UCSD-AML1 (cell line): ENCODE results near the gene USP10.

Experiments
- DNase-seq: peaks from one replicate; lab custom pipeline; 2025; ENCODE audit not compliant: unreplicated experiment; lab: John Stamatoyannopoulos, UW

The USP10 gene

DNA sequence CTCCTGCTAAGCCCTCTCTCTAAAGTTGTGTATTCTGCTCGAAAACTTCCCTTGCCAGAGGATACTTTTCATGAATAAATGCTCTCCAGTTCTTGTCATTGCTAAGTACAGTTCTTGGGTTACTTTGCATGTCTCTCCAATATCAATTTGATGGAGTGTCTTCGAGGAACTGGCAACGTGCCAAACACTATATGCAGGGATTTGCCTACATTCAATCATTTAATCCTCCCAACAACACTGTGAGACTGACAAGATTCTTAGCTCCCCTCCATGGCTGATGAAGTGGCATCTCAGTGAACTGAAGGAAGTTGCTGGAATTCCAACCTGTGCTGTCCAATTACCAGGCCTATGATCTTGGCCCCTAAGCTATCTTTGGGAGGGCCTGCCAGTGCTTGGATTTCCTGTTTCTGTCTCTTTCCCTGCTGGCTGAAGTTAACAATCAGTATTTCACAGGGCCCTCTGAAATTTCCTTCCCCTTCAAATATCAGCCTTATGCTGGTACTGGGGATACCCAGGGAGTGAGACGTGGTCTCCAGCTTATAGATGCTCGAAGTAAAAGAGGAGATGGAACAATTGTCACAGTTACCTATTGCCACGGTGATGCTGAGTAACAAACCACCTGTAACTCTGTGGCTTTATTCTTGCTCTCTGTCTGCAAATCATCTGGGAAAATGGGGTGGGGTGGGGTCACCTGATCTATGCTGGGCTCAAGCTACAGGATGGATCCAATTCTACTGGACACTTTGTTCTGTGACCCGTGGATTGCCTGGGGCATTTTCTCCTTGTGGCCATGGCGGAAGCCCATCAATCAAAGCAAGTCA, 100.6 kb downstream of the USP10 start:
- no peak for DNase-seq

DNA sequence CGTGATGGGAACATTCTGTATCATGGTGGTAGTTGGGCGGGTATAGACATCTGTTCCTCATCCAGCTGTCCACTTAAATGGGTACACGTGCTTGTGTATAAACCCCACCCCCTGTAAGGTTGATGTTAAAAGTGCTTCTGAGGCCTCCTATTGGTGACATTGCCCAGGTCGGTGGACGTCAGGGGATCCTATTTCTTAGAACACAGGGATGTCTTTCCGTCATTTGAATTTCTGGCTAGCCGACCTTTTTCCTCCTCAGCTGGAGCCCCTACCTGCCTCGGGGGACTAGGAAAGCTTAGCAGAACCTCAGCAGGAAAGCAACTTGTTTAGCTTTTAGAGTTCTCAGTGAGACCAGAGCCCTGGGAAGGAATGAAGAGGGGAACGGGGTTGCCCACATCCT, 103.3 kb downstream of the USP10 start:
- DNase-seq, result no peak

DNA sequence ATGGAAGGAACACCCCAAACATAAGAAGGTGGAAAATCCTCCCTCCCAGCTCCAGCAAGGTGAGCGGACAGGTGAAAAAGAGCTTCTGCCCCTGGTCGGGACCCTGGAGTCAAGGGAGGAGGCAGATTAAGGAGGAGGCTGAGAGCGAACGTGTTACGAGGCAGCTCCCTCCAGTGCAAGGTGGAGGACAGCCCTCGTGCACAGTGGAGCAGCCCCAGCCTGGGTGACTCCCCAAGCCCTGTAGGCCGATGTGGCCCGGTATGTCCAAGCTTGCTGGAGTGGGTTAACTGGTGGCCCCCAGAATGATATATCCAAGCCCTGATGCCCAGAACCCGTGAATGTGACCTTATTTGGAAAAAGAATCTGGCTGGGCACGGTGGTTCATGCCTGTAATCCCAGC, 104.5 kb downstream of the USP10 start:
- no peak for DNase-seq

DNA sequence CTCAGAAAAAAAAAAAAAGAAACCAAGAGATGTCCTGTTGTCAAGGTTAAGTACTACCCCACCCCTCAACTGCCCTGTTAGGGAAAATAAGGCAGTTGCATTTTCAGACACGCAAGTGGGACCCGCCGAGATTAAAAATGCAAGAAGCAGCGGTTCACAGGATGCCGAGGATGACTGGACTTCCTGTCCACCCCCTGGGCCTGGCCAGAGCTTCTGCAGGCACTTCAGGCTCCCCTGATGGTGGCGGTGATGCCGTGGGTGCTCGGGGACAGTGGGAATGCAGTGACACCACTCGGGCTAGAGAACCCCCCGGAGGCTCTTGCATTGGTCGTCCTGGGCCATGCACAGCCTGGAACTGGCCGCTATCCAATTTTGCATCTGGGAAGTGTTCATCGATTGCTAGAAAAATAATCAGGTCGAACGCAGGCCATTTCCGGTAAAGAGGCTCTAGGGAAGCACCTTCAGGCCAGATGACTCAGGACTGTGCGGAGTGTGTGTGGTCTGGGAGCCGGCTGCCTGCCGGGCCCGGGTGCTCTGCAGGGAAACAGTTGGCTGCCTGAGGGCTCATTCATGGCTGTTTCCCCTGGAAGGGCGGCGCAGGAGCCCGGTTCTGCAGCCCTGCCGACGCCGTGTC, 106.6 kb downstream of the USP10 start:
- peak; percentile 47 for DNase-seq

DNA sequence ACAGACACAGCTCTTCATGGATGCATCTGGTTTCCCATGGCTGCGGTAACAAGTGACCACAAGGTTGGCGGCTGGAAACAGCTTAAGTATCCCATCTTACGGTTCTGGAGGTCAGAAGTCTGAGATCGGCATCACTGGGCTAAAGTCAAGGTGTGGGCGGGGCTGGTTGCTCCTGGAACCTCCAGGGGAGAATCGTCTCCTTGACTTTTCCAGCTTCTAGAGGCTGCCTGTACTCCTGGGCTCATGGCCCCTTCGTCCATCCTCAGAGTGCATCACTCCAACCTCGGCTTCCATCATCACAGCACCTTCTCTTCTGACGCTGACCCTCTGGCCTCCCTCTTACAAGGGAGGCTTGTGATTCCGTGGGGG, 107.1 kb downstream of the USP10 start:
- DNase-seq, result no peak

DNA sequence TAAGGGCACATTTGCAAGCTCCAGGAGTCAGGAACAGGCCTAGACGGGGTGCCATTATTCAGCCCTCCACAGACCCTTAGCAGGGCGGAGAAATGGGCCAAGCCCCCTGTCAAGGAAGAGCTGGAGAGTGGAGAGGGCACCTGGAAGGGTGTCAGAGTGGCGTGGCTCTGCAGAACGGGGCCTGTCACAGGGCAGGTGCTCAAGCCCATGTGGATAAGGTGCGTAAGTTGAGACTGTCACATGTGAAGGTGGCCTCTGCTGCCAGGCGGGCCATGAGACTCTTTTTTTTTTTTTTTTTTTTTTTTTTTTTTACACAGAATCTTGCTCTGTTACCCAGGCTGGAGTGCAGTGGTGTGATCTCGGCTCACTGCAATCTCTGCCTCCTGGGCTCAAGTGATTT, 108.0 kb downstream of the USP10 start:
- DNase-seq, result no peak

DNA sequence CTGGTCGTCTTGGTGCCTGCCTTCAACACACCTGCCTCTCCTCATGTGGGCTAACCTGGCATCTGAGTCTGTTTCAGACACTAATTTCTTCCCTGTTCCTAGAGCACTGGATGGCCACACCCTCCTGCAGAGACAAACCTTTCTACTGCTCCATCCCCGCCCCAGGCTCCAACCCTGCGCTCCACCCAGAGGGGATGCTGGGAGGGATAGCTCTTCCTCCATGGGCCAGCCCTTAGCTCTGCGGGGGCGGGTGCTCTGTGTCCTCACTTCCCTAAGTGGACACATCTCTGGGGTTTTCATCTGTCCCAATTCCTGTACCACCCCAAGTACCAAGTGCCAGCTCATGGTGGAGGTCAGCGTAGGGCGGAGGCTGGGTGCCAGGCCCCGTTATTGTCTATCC, 109.0 kb downstream of the USP10 start:
- no peak for DNase-seq

DNA sequence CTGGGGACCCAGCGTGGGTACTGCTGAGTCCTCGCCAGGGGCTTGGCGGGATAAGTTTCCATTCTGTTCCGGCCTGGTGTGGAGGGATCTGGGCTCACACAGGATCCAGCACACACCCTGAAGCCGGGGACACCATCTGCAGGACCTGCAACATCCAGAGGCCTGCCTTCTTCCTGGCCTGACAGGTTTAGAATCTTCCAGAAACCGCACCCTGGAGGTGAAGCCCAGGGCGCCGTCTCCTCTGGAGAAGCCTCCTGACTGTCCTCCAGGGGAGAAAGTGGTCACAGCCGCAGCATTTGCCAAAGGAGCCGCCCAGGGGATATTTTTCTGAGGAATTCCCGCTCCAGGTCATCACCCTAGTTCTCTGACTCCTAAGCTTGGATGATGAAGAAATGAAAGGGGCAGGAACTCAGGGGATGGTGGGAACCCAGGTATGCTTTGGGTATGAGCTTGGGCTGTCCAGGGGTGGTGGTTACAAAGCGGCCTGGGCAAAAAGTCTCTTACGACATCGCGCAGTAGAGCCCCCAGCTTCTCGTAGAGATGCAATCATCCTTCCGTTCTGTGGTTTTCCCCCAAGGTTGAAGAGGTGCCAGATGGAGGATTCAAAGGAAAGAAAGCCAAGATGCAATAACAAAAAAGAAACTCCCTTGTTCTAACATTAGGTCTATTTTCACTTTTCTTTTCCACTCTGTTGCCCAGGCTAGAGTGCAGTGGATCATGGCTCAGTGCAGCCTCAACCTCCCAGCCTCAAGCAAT, 110.9 kb downstream of the USP10 start:
- DNase-seq, result no peak

DNA sequence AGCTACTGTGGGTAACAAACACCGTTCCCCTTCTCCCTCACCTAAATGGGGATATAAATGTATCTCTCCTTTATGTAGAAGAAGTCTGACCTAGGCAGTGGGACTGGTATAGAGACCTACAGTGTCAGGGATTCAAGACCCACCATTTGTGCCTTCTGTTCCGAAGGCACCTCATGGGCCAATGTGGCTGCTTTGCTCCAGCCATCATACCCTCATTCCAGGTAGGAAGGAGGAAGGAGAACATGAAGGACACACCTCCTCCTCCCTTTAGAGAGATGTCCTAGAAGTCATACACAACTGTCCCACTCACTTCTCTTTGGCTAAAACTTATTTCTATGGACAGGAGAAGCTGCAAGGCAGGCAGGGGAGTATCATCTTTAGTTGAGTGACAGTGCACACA, 111.7 kb downstream of the USP10 start:
- no peak for DNase-seq

DNA sequence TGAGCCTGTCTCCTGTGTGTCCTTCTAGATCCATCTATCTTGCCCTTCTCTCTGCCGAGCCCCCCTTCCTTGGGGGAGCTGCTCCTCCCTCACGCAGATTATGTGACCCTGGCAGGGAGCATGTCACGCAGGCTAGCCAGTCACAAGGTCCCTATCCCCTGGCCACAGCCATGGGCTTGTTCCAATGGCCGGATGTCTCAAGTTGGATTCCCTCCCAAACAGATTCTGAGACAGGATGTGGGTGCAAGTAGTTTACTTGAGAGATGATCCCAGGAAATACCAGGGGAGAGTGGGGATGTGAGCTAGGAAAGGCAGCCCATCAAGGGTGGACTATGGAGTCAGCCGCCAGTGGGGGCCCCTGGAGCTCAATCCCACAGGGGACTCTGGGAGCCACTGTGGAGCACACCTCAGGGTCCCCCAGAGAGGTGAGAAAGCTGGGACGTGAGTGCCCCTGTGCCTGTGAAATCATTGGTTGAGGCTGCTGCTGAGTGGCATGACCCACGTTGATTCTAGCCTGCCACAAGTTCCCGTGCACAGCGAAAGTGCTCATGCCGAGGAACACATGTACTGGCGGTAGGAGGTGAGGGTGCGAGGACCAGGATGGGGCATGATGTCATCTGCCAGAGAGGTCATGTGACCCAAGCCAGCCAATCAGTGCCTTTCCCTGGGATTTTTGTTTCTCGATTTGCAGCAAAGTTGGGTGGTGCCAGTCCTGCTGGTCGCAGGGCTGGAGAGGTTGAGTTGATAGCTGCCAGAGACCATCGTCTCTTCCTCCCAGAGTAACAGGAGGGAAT, 113.5 kb downstream of the USP10 start:
- DNase-seq, result no peak

DNA sequence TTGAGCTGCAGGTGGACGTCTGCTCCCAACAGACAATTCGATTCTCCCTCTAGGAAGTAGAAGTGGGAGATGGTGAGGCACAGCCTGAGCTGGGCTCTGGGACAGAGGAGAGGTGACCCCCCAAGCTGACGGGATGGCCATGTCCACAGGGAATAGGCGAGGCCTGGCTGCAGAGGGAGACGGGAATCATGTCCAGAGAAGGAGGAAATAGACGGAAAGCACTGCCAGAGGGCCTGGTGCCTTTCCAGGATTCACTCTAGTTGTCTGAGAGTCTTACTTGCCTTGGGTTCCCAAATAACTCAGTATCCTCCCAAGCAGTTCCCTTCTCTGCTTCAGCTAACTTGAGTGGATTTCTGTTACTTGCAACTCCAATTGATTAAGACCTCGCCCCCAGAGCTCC, 115.7 kb downstream of the USP10 start:
- no peak for DNase-seq

DNA sequence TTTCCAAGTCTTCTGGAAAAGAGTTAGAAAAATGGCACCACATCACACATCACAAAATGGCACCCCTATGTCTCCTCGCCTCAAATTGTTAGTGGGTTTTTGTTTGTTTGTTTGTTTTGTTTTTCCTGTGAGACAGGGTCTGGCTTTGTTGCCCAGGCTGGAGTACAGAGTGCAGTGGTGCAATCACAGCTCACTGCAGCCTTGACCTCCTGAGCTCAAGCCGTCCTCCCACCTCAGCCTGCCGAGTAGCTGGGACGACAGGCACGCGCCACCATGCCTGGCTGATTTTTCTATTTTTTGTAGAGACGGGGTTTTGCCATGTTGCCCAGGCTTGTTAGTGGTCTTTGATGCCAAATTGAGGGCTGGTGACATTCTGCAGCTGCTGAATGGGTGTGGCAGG, 116.2 kb downstream of the USP10 start:
- DNase-seq, result no peak

DNA sequence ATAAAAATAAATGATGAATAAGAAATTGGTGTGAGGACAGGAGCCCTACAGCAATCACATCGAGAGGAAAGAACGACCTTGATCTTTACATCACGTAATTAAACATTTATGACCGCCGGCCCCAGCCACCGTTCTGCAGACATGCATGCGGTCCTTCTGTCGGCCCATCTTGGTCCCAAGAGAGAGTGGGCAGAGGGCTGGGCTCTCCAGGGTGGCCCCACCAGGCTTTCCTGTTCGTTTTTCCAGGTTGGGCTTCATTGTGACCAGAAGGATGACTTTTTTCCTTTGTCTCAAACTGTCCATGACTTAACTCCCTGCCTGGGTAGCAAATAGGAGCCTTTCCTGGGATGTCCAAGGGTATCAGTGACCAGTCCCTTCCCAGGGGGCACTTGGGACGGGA, 116.7 kb downstream of the USP10 start:
- no peak for DNase-seq

DNA sequence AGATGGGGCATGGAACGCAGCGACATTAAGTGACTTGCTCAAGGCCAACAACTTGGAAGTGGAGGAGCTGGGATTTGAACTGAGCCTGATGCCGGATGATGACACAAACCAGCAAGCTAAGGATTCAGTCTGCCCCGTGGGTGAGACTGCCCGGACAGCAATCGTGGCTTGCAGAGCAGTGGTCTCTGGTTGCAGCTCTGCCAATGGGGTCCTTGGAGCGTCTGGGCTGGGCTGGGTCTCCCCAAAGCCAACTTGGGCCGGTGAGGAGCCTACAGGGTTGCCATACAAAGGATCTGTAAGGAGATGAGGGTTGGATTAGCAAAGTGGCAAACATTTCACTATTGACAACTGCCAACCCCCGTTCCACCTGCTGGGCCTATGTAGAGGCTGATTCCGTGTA, 117.4 kb downstream of the USP10 start:
- no peak for DNase-seq

DNA sequence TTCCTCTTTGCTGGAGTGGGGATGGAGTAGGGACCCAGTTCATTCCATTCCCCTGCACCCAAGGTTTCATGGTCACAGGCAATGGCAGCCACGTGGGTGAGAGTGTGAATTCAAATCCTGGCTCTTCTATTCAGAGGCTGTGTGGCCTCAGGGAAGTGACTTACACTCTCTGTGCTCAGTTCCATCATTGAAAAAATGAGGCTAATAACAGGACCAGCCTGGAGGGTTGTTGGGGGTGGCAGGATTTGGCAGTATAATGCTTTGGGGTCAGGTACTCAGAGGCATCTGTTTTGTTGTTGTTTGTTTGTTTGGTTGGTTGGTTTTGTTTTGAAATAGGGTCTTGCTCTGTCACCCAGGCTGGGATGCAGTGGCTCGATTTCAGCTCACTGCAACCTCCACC, 117.8 kb downstream of the USP10 start:
- DNase-seq, result no peak

DNA sequence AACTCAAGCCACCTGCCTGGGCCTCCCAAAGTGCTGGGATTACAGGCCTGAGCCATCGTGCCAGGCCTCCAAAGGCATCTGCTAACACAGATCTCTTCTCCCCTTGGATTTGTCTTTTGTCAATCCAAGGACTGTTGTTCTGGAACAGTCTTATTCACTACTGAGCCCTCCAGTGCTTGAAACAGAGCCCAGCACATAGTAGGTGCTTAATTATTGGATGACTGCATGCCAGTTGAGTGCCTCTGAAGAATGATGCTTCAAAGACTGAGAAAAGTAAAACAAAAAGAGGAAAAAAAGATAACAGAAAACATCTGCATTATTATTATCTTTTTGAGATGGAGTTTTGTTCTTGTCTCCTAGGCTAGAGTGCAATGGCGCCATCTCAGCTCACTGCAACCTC, 118.3 kb downstream of the USP10 start:
- DNase-seq, result no peak

DNA sequence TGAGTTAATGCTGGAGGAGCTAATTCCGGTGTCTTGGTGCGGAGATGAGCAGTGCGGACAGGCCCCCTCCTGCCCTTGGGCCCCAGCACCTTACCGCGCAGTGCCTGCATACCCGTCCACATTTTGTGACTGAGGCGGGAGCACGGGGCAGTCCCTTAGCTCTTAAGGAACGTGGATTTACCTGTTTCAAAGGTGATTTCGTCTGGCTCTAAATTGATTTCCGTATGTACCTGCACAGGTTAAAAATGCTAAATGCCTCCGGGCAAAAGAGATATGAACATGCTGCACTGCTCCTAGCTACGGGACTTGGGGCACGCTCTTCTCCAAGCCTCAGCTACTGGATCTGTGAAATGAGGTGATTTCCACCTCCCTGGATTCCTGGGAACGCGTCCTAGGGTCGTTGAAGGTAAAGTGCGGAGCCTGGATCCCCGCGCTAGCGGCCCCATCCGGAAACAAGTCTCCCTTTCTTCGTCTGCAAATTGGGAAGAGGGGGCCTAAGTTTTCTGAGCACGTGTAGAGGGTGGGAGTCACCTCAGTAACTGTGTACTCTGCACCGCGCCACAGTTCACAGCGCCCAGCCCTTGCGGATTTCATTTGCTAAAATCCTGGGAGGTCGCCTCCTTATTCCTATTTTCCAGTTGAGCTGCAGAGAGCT, 119.3 kb downstream of the USP10 start:
- no peak for DNase-seq

DNA sequence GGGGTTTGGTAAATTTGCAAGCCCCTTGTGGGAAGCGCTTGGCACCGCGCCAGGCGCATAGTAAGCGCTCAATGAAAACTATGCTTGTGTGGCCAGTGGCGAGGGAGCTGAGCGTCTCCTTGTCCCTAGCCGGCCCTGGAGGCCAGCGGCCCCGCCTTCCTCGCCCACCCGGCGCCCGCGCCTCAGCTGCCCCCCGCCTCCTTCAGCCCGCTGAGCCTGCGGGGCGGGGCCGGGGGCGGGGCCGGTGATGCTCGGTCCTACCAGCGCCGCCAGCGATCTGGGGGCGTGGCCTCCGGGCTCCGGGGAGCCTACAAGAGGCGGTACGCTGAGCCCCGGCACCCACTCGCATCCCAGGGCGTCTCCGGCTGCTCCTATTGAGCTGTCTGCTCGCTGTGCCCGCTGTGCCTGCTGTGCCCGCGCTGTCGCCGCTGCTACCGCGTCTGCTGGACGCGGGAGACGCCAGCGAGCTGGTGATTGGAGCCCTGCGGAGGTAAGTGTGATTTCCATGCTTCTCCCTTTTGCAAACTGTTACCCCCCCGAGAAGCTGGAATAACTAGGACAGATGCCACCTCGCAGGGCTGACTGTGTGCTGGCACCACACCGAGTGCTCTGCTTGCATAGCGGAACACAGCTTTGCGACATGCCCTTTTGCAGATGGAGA, 120.0 kb downstream of the USP10 start, which contains the start of gene CRISPLD2:
TSS of gene CRISPLD2 (plus strand) at position 342 of the 661 bp plus-strand sequence. CDS start 18,511 bp downstream, outside the sequence.
- peak; percentile 88 for DNase-seq

DNA sequence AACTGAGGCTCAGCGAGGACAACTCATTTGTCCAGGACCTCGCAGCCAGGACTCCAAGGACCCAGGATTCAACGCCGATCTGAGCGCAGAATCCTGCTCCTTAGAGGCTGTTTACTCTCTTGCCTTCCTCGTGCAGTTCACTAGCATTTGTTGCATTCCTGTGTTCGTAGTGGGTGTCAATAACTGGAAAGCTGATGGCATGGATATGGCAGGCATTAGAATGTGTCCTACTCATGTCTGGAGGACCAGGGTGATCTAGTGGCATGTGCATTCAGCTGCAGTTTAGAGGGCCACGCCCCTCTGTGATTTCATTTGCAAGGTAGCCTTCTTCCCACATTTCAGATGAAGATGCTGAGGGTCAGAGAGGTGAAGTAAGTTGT, 120.5 kb downstream of the USP10 start:
- no peak for DNase-seq

DNA sequence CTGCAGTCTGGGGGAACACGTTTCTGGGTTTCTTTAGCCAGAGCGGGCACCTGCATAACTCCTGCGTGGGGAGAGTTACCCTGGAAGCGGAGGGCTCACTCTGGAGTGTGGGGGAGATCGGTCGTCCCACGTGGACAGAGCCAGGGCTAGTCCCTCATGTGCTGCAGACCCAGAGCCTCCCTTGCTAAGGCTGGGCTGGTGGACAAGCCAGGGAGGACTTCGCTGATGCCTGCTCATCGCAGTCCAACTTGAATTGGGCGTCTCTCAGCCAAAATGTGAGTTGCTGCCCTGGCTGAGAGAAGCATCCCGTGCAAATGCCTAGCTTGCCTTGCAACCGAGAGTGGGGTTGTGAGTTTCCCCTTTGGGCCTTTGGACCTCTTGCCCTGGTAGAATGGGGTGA, 121.0 kb downstream of the USP10 start:
- no peak for DNase-seq
